ENCODE results near the gene SHLD1.

The SHLD1 gene

GRCh38 chr20:5842465-5842864, 92.3 kb downstream of the SHLD1 start:
- no peaks in the 10 kb centered on the region for H3K4me1 ChIP-seq
- no peak for TF ChIP-seq CTCF (IDR thresholded peaks at IDR 0.05)
- no peak overlapping the region for H2AFZ ChIP-seq
- no peaks in the 10 kb centered on the region for H3K79me2 ChIP-seq
- no peak overlapping the region for H3K9ac ChIP-seq
- H3K36me3 ChIP-seq (ENCODE audit: control insufficient read depth, insufficient read depth, low read length), result no peaks in the 10 kb centered on the region
- no peak overlapping the region for H3K4me2 ChIP-seq (ENCODE audit: low read length)
- H3K27me3 ChIP-seq (ENCODE audit: control insufficient read depth, insufficient read depth, low read length), result no peaks in the 10 kb centered on the region
- no peak overlapping the region for H3K4me3 ChIP-seq (ENCODE audit: low read depth, low read length)
- H3K27ac ChIP-seq, result no peak overlapping the region
- no peaks in the 10 kb centered on the region for H3K9me3 ChIP-seq (ENCODE audit: control insufficient read depth, low read length)

GRCh38 chr20:5843054-5843592, 92.9 kb downstream of the SHLD1 start:
- Histone ChIP-seq H3K27ac (no peak overlapping the region), H3K9me3 (ENCODE audit: control insufficient read depth, low read length) (no peaks in the 10 kb centered on the region)

GRCh38 chr20:5844063-5844681, 94.0 kb downstream of the SHLD1 start:
- no peak overlapping the region for H3K4me2 ChIP-seq (ENCODE audit: low read length)
- no peak for TF ChIP-seq CTCF (IDR thresholded peaks at IDR 0.05)
- no peaks in the 10 kb centered on the region for H3K79me2 ChIP-seq
- no peak overlapping the region for H3K4me3 ChIP-seq (ENCODE audit: low read depth, low read length)
- no peak overlapping the region for H3K27ac ChIP-seq
- H3K4me1 ChIP-seq, result no peaks in the 10 kb centered on the region
- no peaks in the 10 kb centered on the region for H3K36me3 ChIP-seq (ENCODE audit: control insufficient read depth, insufficient read depth, low read length)
- H2AFZ ChIP-seq, result no peak overlapping the region
- H3K27me3 ChIP-seq (ENCODE audit: control insufficient read depth, insufficient read depth, low read length), result no peaks in the 10 kb centered on the region
- no peaks in the 10 kb centered on the region for H3K9me3 ChIP-seq (ENCODE audit: control insufficient read depth, low read length)
- H3K9ac ChIP-seq, result no peak overlapping the region

More at GRCh38 chr20:5843054-5843592, 92.9 kb downstream of the SHLD1 start:
- Histone ChIP-seq H3K4me3 (ENCODE audit: low read depth, low read length) (no peak overlapping the region), H3K27me3 (ENCODE audit: control insufficient read depth, insufficient read depth, low read length) (no peaks in the 10 kb centered on the region), H2AFZ (no peak overlapping the region), H3K4me1 (no peaks in the 10 kb centered on the region), H3K79me2 (no peaks in the 10 kb centered on the region), H3K4me2 (ENCODE audit: low read length) (no peak overlapping the region), H3K9ac (no peak overlapping the region), H3K36me3 (ENCODE audit: control insufficient read depth, insufficient read depth, low read length) (no peaks in the 10 kb centered on the region)
- no peak for TF ChIP-seq CTCF (IDR thresholded peaks at IDR 0.05)

GRCh38 chr20:5845681-5846615, 95.7 kb downstream of the SHLD1 start:
- Histone ChIP-seq H3K4me3 (ENCODE audit: low read depth, low read length) (no peak overlapping the region), H3K27ac (no peak overlapping the region), H2AFZ (peak overlapping the region; percentile 25), H3K36me3 (ENCODE audit: control insufficient read depth, insufficient read depth, low read length) (no peaks in the 10 kb centered on the region), H3K9me3 (ENCODE audit: control insufficient read depth, low read length) (no peaks in the 10 kb centered on the region), H3K79me2 (no peaks in the 10 kb centered on the region), H3K4me2 (ENCODE audit: low read length) (no peak overlapping the region), H3K9ac (no peak overlapping the region), H3K27me3 (ENCODE audit: control insufficient read depth, insufficient read depth, low read length) (no peaks in the 10 kb centered on the region), H3K4me1 (no peaks in the 10 kb centered on the region)
- no peak for TF ChIP-seq CTCF (IDR thresholded peaks at IDR 0.05)

Data from parathyroid adenoma (tissue), 2 donors.